Panc1 (cell line): ENCODE measurements around the gene CASR. TPM values are rescaled to one million over a fixed set of nuclear protein-coding genes. Genes with fewer than 3 reads are reported as not detected.
A peak's percentile ranks its signal among the peaks of the same experiment; 100 is the strongest.

Experiments used
- ATAC-seq: fragments of 200-7000 bp; cut with Tn5 transposase; 2 replicates; pipeline ENCODE4 v1.9.1; 2020; ENCODE audit warnings: mild to moderate bottlenecking, moderate library complexity
- BruUV-seq: library from RNA; stranded (reverse); fragments of 400-500 nt; replicated peaks from 2 replicates; lab custom pipeline; 2021; lab: Mats Ljungman, UMichigan
- CTCF ChIA-PET: fragments of 300-600 bp; sonication (Branson Sonifier 250); formaldehyde crosslinking; loops from one replicate; lab custom pipeline; 2022; ENCODE audit warnings: antibody characterized with exemption; lab: Charles Lee
- POLR2A ChIA-PET: fragments of 300-600 bp; sonication (Branson Sonifier 250); formaldehyde crosslinking; loops from one replicate; lab custom pipeline; 2022; ENCODE audit warnings: antibody characterized with exemption; lab: Charles Lee
- DNase-seq: peaks from one replicate; pipeline ENCODE4 v3.0.0-alpha.2; 2010; ENCODE audit warnings: low read depth, low spot score
- H3K27ac ChIP-seq: 2 replicates; pipeline ENCODE4 v1.5.1; 2011; ENCODE audit warnings: mild to moderate bottlenecking, low read length, inconsistent platforms
- H3K27me3 ChIP-seq: fragments of 200-500 bp; sonication (Bioruptor generic); 2 replicates; pipeline ENCODE4 v1.6.0; 2014; ENCODE audit warnings: low read length, inconsistent platforms; ENCODE audit not compliant: control insufficient read depth, insufficient read depth
- H3K36me3 ChIP-seq: fragments of 200-500 bp; sonication (Bioruptor generic); 2 replicates; pipeline ENCODE4 v1.5.1; 2014; ENCODE audit warnings: inconsistent platforms, mild to moderate bottlenecking, low read length, moderate library complexity; ENCODE audit not compliant: control insufficient read depth, insufficient read depth
- H3K4me1 ChIP-seq: 2 replicates; pipeline ENCODE4 v1.5.1; 2011; ENCODE audit warnings: inconsistent platforms, mild to moderate bottlenecking, low read length, moderate library complexity; ENCODE audit not compliant: control insufficient read depth, insufficient read depth
- H3K4me3 ChIP-seq, 2 experiments: 2 replicates each; pipeline ENCODE4 v1.5.1; 2011 to 2012; ENCODE audit warnings: low read depth in 2 of 2, low read length in 2 of 2, mild to moderate bottlenecking in 2 of 2, inconsistent platforms in 1 of 2, moderate library complexity in 1 of 2
- H3K9me3 ChIP-seq: fragments of 200-500 bp; sonication (Bioruptor generic); 2 replicates; pipeline ENCODE4 v1.5.1; 2014; ENCODE audit warnings: low read depth, mild to moderate bottlenecking, inconsistent platforms, low read length, moderate library complexity; ENCODE audit not compliant: control insufficient read depth, insufficient read depth
- POLR2AphosphoS5 ChIP-seq: IDR thresholded peaks from 2 replicates; pipeline ENCODE4 v1.6.1; 2012; ENCODE audit warnings: mild to moderate bottlenecking, low read depth, low read length, moderate library complexity
- SIN3A ChIP-seq: IDR thresholded peaks from 2 replicates; pipeline ENCODE4 v1.6.1; 2012; ENCODE audit warnings: low read depth, mild to moderate bottlenecking, low read length, moderate library complexity, borderline replicate concordance; ENCODE audit not compliant: insufficient read depth
- TCF7L2 ChIP-seq: IDR thresholded peaks from 2 replicates; pipeline ENCODE4 v1.6.1; 2011; ENCODE audit warnings: mild to moderate bottlenecking, low read depth, low read length, inconsistent platforms
- in situ Hi-C: cut with HindIII; loops from 2 replicates; pipeline ENCODE4 v1.10.0; 2016; ENCODE audit warnings: low sequenced_read_pairs, low pct_unique_long_range_greater_than_20kb
- intact Hi-C: fragments of 100-400 bp; cut with micrococcal nuclease; formaldehyde crosslinking; loops from one replicate; pipeline ENCODE4 v1.10.0; 2022; ENCODE audit not compliant: unreplicated experiment
- total RNA-seq: library from RNA; stranded (reverse); gene quantifications from one replicate; pipeline ENCODE4 v1.2.1, GENCODE V29; 2021; ENCODE audit not compliant: unreplicated experiment
- TF ChIP-seq, protein P1 (sequence below): fragments of 450-650 bp; IDR thresholded peaks from 2 replicates; pipeline ENCODE4 v1.5.1; 2017; ENCODE audit warnings: mild to moderate bottlenecking
- TF ChIP-seq, protein P2 (sequence below), 2 experiments: IDR thresholded peaks; 2 replicates each; pipeline ENCODE4 v1.6.1; 2011 to 2012; ENCODE audit warnings: low read depth in 2 of 2, control low read depth in 1 of 2, low read length in 1 of 2, mild to moderate bottlenecking in 1 of 2, moderate library complexity in 1 of 2; ENCODE audit not compliant: insufficient read depth in 1 of 2

The CASR gene
- total RNA-seq, 1 experiment from 2014 or later = not detected

GRCh38 chr3:122183893-122184590 lies 574 bp downstream of the CASR start:
- H3K27me3 ChIP-seq = peaks cover 59% of the 10 kb centered on the region
- H3K4me1 ChIP-seq = no peaks in the 10 kb centered on the region
- CTCF ChIA-PET = interaction anchor here (0.6 kb wide), 1 partner anchor 1458 kb away, joined by 3 read pairs; no protein-coding TSS in a partner anchor
- ATAC-seq (peak; percentile 71), DNase-seq (no peak)
- BruUV-seq = no TSS peak
- H3K36me3 ChIP-seq = no peaks in the 10 kb centered on the region
- no peak overlapping the region for H3K27ac ChIP-seq
- in situ Hi-C loops (no loop called here), intact Hi-C loops (no loop called here)
- POLR2A ChIA-PET = interaction anchor here (0.7 kb wide), 1 partner anchor 29 kb away, joined by 4 read pairs; no protein-coding TSS in a partner anchor
- H3K9me3 ChIP-seq = no peaks in the 10 kb centered on the region
- no peak for TF ChIP-seq TCF7L2
- no peak for TF ChIP-seq POLR2AphosphoS5
- TF ChIP-seq, protein P1, sequence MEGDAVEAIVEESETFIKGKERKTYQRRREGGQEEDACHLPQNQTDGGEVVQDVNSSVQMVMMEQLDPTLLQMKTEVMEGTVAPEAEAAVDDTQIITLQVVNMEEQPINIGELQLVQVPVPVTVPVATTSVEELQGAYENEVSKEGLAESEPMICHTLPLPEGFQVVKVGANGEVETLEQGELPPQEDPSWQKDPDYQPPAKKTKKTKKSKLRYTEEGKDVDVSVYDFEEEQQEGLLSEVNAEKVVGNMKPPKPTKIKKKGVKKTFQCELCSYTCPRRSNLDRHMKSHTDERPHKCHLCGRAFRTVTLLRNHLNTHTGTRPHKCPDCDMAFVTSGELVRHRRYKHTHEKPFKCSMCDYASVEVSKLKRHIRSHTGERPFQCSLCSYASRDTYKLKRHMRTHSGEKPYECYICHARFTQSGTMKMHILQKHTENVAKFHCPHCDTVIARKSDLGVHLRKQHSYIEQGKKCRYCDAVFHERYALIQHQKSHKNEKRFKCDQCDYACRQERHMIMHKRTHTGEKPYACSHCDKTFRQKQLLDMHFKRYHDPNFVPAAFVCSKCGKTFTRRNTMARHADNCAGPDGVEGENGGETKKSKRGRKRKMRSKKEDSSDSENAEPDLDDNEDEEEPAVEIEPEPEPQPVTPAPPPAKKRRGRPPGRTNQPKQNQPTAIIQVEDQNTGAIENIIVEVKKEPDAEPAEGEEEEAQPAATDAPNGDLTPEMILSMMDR = no peak
- no peak for TF ChIP-seq SIN3A
- TF ChIP-seq, protein P2, sequence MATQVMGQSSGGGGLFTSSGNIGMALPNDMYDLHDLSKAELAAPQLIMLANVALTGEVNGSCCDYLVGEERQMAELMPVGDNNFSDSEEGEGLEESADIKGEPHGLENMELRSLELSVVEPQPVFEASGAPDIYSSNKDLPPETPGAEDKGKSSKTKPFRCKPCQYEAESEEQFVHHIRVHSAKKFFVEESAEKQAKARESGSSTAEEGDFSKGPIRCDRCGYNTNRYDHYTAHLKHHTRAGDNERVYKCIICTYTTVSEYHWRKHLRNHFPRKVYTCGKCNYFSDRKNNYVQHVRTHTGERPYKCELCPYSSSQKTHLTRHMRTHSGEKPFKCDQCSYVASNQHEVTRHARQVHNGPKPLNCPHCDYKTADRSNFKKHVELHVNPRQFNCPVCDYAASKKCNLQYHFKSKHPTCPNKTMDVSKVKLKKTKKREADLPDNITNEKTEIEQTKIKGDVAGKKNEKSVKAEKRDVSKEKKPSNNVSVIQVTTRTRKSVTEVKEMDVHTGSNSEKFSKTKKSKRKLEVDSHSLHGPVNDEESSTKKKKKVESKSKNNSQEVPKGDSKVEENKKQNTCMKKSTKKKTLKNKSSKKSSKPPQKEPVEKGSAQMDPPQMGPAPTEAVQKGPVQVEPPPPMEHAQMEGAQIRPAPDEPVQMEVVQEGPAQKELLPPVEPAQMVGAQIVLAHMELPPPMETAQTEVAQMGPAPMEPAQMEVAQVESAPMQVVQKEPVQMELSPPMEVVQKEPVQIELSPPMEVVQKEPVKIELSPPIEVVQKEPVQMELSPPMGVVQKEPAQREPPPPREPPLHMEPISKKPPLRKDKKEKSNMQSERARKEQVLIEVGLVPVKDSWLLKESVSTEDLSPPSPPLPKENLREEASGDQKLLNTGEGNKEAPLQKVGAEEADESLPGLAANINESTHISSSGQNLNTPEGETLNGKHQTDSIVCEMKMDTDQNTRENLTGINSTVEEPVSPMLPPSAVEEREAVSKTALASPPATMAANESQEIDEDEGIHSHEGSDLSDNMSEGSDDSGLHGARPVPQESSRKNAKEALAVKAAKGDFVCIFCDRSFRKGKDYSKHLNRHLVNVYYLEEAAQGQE (IDR thresholded peaks at IDR 0.05; ENCODE audit: insufficient read depth in 1 of 2, low read depth in 2 of 2, low read length in 1 of 2) = no peak
- H3K4me3 ChIP-seq = peak overlapping the region; percentile 2 to 29; a peak in 2 of 4 replicates

DNA sequence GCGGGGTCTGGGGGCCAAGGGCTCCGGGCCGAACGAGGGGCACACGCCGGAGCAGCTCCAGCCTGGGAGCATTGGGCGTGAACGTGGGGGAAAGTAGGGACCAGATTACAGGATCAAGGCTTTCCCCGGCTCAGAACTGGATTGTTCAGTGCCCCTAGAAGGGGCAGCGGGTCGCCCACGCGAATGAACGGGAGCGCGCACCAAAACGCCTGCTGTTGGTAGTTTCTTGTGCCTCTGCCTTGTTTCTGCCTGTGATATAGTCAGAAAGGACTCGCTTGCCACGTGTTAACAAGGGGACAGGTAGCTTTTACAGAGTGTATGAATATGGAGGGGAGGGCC lies 1.1 kb downstream of the CASR start:
- BruUV-seq = no TSS peak
- TF ChIP-seq POLR2AphosphoS5 (no peak), SIN3A (no peak), TCF7L2 (no peak)
- TF ChIP-seq, protein P1 = no peak
- TF ChIP-seq, protein P2 (IDR thresholded peaks at IDR 0.05; ENCODE audit: insufficient read depth in 1 of 2, low read depth in 2 of 2, low read length in 1 of 2) = no peak
- ATAC-seq (peak; percentile 39), DNase-seq (no peak)
- in situ Hi-C loops (no loop called here), intact Hi-C loops (no loop called here)
- Histone ChIP-seq H3K9me3 (no peaks in the 10 kb centered on the region), H3K36me3 (no peaks in the 10 kb centered on the region), H3K4me1 (no peaks in the 10 kb centered on the region), H3K27ac (no peak overlapping the region), H3K27me3 (peaks cover 62% of the 10 kb centered on the region), H3K4me3 (0 out of 4 replicates have a peak overlapping the region, but pooled peaks of 1 of the 2 experiments have one; percentile 7)
- ChIA-PET CTCF (no interaction called here), POLR2A (no interaction called here)
